PC-3 (cell line): ENCODE measurements around the gene TOLLIP. TPM values are rescaled to one million over a fixed set of nuclear protein-coding genes. Genes with fewer than 3 reads are reported as not detected.

Experiments
- ATAC-seq: fragments of 200-7000 bp; cut with Tn5 transposase; 2 replicates; pipeline ENCODE4 v1.9.1; 2020; ENCODE audit warnings: mild to moderate bottlenecking, moderate library complexity
- BruUV-seq: library from RNA; stranded (reverse); fragments of 400-500 nt; replicated peaks from 2 replicates; lab custom pipeline; 2021; lab: Mats Ljungman, UMichigan
- CTCF ChIA-PET: fragments of 300-600 bp; sonication (Branson Sonifier 250); formaldehyde crosslinking; loops from one replicate; lab custom pipeline; 2022; ENCODE audit warnings: antibody characterized with exemption; lab: Charles Lee
- POLR2A ChIA-PET: fragments of 300-600 bp; sonication (Branson Sonifier 250); formaldehyde crosslinking; loops from one replicate; lab custom pipeline; 2022; ENCODE audit warnings: antibody characterized with exemption; ENCODE audit not compliant: unreplicated experiment; lab: Charles Lee
- DNase-seq: peaks from one replicate; pipeline ENCODE4 v3.0.0-alpha.2; 2015
- H2AFZ ChIP-seq: fragments of 300-600 bp; sonication (generic); 2 replicates; pipeline ENCODE4 v1.6.0; 2016; ENCODE audit warnings: antibody characterized with exemption, low read length
- H3F3A ChIP-seq: fragments of 300-600 bp; sonication (generic); one replicate; pipeline ENCODE4 v1.6.0; 2017; ENCODE audit warnings: antibody characterized with exemption, low read length, control low read depth, mild to moderate bottlenecking; ENCODE audit not compliant: unreplicated experiment
- H3K27ac ChIP-seq: fragments of 300-600 bp; sonication (generic); 2 replicates; pipeline ENCODE4 v1.5.1; 2016; ENCODE audit warnings: mild to moderate bottlenecking, low read length
- H3K27me3 ChIP-seq: fragments of 300-600 bp; sonication (generic); 2 replicates; pipeline ENCODE4 v1.6.1; 2016; ENCODE audit warnings: low read length, mixed read lengths
- H3K36me3 ChIP-seq: fragments of 300-600 bp; sonication (generic); 2 replicates; pipeline ENCODE4 v1.6.1; 2016; ENCODE audit warnings: low read depth, mixed run types, low read length, mixed read lengths
- H3K4me1 ChIP-seq: fragments of 300-600 bp; sonication (generic); 2 replicates; pipeline ENCODE4 v1.5.1; 2016; ENCODE audit warnings: low read length; ENCODE audit not compliant: insufficient read depth
- H3K4me2 ChIP-seq: fragments of 300-600 bp; sonication (generic); 2 replicates; pipeline ENCODE4 v1.6.0; 2016; ENCODE audit warnings: low read length
- H3K4me3 ChIP-seq: fragments of 300-600 bp; sonication (generic); 2 replicates; pipeline ENCODE4 v1.5.1; 2016; ENCODE audit warnings: mild to moderate bottlenecking, low read length, mixed read lengths
- H3K79me2 ChIP-seq: fragments of 300-600 bp; sonication (generic); 2 replicates; pipeline ENCODE4 v1.6.1; 2017; ENCODE audit warnings: low read length, mixed read lengths
- H3K9ac ChIP-seq: fragments of 300-600 bp; sonication (generic); 2 replicates; pipeline ENCODE4 v1.6.0; 2016; ENCODE audit warnings: mild to moderate bottlenecking, low read length
- H3K9me2 ChIP-seq: fragments of 300-600 bp; sonication (generic); replicated peaks from 2 replicates; pipeline ENCODE4 v1.6.1; 2016; ENCODE audit warnings: mixed run types, low read length, mixed read lengths
- H3K9me3 ChIP-seq: fragments of 300-600 bp; sonication (generic); 2 replicates; pipeline ENCODE4 v1.6.1; 2016; ENCODE audit warnings: low read length, mixed read lengths
- H4K20me1 ChIP-seq: fragments of 300-600 bp; sonication (generic); 2 replicates; pipeline ENCODE4 v1.6.1; 2016; ENCODE audit warnings: low read length, mixed read lengths
- EZH2 ChIP-seq: fragments of 300-600 bp; sonication (generic); IDR thresholded peaks from one replicate; pipeline ENCODE4 v1.6.1; 2017; ENCODE audit warnings: antibody characterized with exemption, mild to moderate bottlenecking, low read length; ENCODE audit not compliant: unreplicated experiment
- EZH2phosphoT487 ChIP-seq: fragments of 300-600 bp; sonication (generic); IDR thresholded peaks from 2 replicates; pipeline ENCODE4 v1.6.1; 2018; ENCODE audit warnings: mild to moderate bottlenecking, antibody characterized with exemption, low read length, borderline replicate concordance
- intact Hi-C: fragments of 100-400 bp; cut with micrococcal nuclease; formaldehyde crosslinking; loops from 2 replicates; pipeline ENCODE4 v1.9.0; 2023
- total RNA-seq: library from RNA; depleted of rRNA; stranded (reverse); fragments of >200 nt; gene quantifications from 2 replicates; pipeline ENCODE4 v1.2.3, GENCODE V29; 2014
- TF ChIP-seq, protein P1 (sequence below): fragments of 300-600 bp; sonication (generic); conservative IDR thresholded peaks from 2 replicates; pipeline ENCODE4 v1.5.1; 2017; ENCODE audit warnings: antibody characterized with exemption, low read depth, mild to moderate bottlenecking, low read length

Gene TOLLIP
- total RNA-seq, 1 experiment from 2014 or later: 43.2 TPM

DNA sequence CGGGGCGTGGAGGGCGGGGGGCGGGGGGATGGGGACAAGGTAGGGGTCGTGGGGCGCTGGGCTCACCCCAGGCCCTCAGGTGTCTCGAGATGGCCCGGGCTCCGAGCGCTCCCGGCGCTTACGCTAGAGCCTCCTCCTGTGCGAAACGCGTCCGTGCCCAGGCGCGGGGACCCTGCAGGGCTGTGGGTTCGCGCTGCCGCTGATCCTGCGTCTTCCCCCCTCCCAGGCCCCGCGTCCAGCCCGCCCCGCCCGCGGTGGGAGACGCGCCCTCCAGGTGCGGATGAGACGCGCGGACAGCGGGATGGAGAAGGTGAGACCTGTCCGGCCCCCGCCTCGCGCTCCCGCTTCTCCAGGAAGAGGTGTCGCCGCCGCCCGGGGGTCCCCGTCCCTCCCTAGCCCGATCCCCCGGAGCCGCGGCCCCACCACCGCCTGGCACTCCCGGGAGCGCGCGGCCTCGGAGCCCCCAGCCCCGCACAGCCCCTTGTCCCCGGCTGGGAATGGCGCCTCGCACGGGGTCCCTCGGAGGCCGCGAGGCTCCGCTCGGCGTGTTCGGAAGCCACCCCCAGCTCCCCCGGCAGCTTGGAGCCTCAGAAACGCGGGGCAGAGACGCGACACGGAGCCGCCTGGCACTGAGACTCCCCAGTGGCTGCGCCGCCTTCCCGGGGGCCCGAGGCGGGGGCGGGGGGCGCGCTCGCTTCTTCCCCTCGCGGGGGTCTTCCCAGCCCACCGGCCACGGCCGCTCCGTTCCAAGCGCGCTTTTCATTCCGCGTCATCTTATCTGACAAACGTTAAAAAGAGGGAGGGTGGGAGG is 27.6 kb upstream of the TOLLIP start:
- BruUV-seq: no TSS peak
- Histone ChIP-seq H3K4me2 (no peak overlapping the region), H3K9me3 (no peaks in the 10 kb centered on the region), H3K4me3 (no peak overlapping the region), H3K4me1 (peaks cover 8% of the 10 kb centered on the region), H3K9me2 (no peaks in the 10 kb centered on the region), H3F3A (no peaks in the 10 kb centered on the region), H3K27ac (no peak overlapping the region), H3K9ac (no peak overlapping the region), H3K27me3 (no peaks in the 10 kb centered on the region), H3K79me2 (no peaks in the 10 kb centered on the region), H2AFZ (no peak overlapping the region), H4K20me1 (no peaks in the 10 kb centered on the region), H3K36me3 (no peaks in the 10 kb centered on the region)
- DNase-seq (no peak), ATAC-seq (no peak)
- TF ChIP-seq, protein P1, sequence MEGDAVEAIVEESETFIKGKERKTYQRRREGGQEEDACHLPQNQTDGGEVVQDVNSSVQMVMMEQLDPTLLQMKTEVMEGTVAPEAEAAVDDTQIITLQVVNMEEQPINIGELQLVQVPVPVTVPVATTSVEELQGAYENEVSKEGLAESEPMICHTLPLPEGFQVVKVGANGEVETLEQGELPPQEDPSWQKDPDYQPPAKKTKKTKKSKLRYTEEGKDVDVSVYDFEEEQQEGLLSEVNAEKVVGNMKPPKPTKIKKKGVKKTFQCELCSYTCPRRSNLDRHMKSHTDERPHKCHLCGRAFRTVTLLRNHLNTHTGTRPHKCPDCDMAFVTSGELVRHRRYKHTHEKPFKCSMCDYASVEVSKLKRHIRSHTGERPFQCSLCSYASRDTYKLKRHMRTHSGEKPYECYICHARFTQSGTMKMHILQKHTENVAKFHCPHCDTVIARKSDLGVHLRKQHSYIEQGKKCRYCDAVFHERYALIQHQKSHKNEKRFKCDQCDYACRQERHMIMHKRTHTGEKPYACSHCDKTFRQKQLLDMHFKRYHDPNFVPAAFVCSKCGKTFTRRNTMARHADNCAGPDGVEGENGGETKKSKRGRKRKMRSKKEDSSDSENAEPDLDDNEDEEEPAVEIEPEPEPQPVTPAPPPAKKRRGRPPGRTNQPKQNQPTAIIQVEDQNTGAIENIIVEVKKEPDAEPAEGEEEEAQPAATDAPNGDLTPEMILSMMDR: no peak
- TF ChIP-seq EZH2 (no peak), EZH2phosphoT487 (no peak)
- ChIA-PET POLR2A (no interaction called here), CTCF (no interaction called here)
- intact Hi-C loops: no loop called here

DNA sequence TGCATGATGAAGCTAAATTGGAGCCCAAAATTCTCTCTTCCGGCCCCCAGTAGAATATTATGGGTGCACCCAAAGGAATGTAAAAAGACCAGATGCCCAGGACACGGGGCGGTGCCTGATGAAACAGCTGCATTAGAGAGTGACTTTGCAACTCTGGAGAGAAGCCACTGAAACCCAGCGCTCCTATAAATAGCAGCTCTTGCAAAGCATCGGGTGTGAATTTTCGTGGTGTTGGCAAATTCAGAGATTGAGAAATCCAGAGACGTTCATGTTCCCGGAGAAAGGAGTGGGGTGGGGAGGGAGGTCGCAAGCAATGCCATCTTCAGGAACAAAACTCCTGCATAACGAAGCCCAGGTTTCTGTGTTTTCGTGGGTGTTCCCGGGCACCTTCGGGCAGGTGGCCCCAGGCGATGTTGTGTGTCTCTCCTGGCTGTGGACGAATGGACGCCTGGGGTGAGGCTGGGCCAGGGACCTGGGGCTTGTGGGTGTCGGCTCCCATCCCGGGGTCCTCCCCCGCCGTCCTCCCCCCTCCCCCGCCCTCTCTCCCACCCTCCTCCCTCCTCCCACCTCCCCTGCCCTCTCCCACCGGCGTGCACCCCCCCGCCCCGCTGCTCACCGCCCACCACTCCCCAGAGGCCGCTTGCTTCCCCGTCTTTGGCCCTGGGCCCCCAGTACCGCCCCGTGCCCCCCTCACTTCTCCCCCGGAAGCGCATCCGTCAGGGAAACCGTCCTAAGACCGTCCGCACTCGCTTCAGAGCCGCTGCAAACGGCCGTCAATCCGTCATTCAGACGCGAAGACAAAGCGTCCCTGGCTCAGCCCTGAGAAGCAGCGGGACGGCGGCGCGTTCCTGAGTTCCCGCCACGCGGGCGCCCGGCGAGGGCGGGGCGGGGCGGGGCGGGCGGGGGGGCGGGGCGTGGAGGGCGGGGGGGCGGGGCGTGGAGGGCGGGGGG is 26.7 kb upstream of the TOLLIP start:
- intact Hi-C loops: no loop called here
- H3K4me1 ChIP-seq: peaks cover 8% of the 10 kb centered on the region
- H3K36me3 ChIP-seq: no peaks in the 10 kb centered on the region
- CTCF ChIA-PET: no interaction called here
- POLR2A ChIA-PET: no interaction called here
- H3K4me2 ChIP-seq: peak overlapping the region; percentile 81
- DNase-seq: peak; percentile 28
- H3F3A ChIP-seq: no peaks in the 10 kb centered on the region
- BruUV-seq: no TSS peak
- H3K79me2 ChIP-seq: no peaks in the 10 kb centered on the region
- TF ChIP-seq, protein P1: no peak
- TF ChIP-seq EZH2phosphoT487 (no peak), EZH2 (no peak)
- peak overlapping the region; percentile 63; the same call in 1 of the 2 replicates for H2AFZ ChIP-seq
- no peak overlapping the region for H3K9ac ChIP-seq
- H4K20me1 ChIP-seq: no peaks in the 10 kb centered on the region
- H3K9me3 ChIP-seq: no peaks in the 10 kb centered on the region
- H3K27ac ChIP-seq: no peak overlapping the region
- no peaks in the 10 kb centered on the region for H3K27me3 ChIP-seq
- ATAC-seq: peak; percentile 46
- H3K9me2 ChIP-seq: no peaks in the 10 kb centered on the region
- peak overlapping the region; percentile 51 for H3K4me3 ChIP-seq
